HL-60 (cell line): Measurements from ENCODE around the gene CHST9.

ENCODE experiments used
- DNase-seq, 2 experiments: peaks; one replicate each; pipeline ENCODE4 v3.0.0-alpha.2; 2010 to 2020; ENCODE audit warnings: low read depth in 1 of 2, low spot score in 1 of 2
- H3K27ac ChIP-seq: fragments of 250-450 bp; sonication (Bioruptor Pico); replicated peaks from 2 replicates; pipeline ENCODE4 v1.5.1; 2020; ENCODE audit warnings: mild to moderate bottlenecking, moderate library complexity
- H3K27me3 ChIP-seq: fragments of 250-450 bp; sonication (Bioruptor Pico); 2 replicates; pipeline ENCODE4 v1.5.1; 2021; ENCODE audit warnings: mild to moderate bottlenecking, moderate library complexity; ENCODE audit not compliant: insufficient read depth, poor library complexity, severe bottlenecking
- H3K4me3 ChIP-seq: replicated peaks from 2 replicates; pipeline ENCODE4 v1.5.1; 2011; ENCODE audit warnings: mild to moderate bottlenecking, control low read depth, low read length; ENCODE audit not compliant: insufficient read depth
- CTCF ChIP-seq: IDR thresholded peaks from one replicate; pipeline ENCODE4 v1.5.1; 2011; ENCODE audit warnings: low read length, control low read depth, inconsistent platforms; ENCODE audit not compliant: insufficient read depth
- GABPA ChIP-seq: IDR thresholded peaks from 2 replicates; pipeline ENCODE4 v1.6.1; 2012; ENCODE audit warnings: low read depth
- POLR2AphosphoS5 ChIP-seq: IDR thresholded peaks from 2 replicates; pipeline ENCODE4 v1.6.1; 2012; ENCODE audit warnings: low read depth
- REST ChIP-seq: IDR thresholded peaks from 2 replicates; pipeline ENCODE4 v1.6.1; 2012; ENCODE audit warnings: low read depth; ENCODE audit not compliant: insufficient replicate concordance
- SPI1 ChIP-seq: IDR thresholded peaks from 2 replicates; pipeline ENCODE4 v1.6.1; 2012; ENCODE audit warnings: low read depth, mild to moderate bottlenecking, borderline replicate concordance

The CHST9 gene

GRCh38 chr18:27226556-27227075, 41.5 kb upstream of the CHST9 start:
- DNase-seq = no peak
- TF ChIP-seq POLR2AphosphoS5 (no peak), REST (no peak), CTCF (no peak), SPI1 (no peak)
- H3K27me3 ChIP-seq = no peaks in the 10 kb centered on the region
- H3K4me3 ChIP-seq = no peak overlapping the region
- no peak overlapping the region for H3K27ac ChIP-seq

GRCh38 chr18:27225947-27226481, 40.9 kb upstream of the CHST9 start:
- Histone ChIP-seq H3K4me3 (no peak overlapping the region), H3K27ac (no peak overlapping the region), H3K27me3 (no peaks in the 10 kb centered on the region)
- no peak for TF ChIP-seq REST
- no peak for TF ChIP-seq CTCF
- no peak for TF ChIP-seq SPI1
- DNase-seq = no peak

GRCh38 chr18:27223526-27224291, 38.6 kb upstream of the CHST9 start:
- TF ChIP-seq GABPA = no peak
- TF ChIP-seq POLR2AphosphoS5 = no peak
- TF ChIP-seq CTCF = no peak
- TF ChIP-seq SPI1 = no peak
- no peak for TF ChIP-seq REST
- Histone ChIP-seq H3K4me3 (no peak overlapping the region), H3K27me3 (no peaks in the 10 kb centered on the region), H3K27ac (no peak overlapping the region)
- no peak for DNase-seq
